Cardiac fibroblast (primary cell): ENCODE results near the gene PCDHA12.

Source experiments
- DNase-seq, 2 donors: peaks; one replicate each; pipeline versions ENCODE4 v3.0.0 to v3.0.0-alpha.2; 2010; ENCODE audit warnings: low read depth in 2 of 2
- H3K4me3 ChIP-seq, 2 donors: replicated peaks in 1 of 2; 1 replicate in 1 of 2; 2 replicates in 1 of 2; pipeline ENCODE4 v1.5.1; 2011; ENCODE audit warnings: low read depth in 2 of 2, low read length in 2 of 2, mild to moderate bottlenecking in 2 of 2, moderate library complexity in 1 of 2
- CTCF ChIP-seq: IDR thresholded peaks from one replicate; pipeline ENCODE4 v1.5.1; 2011; ENCODE audit warnings: low read depth, mild to moderate bottlenecking, low read length, inconsistent platforms

PCDHA12 gene

GRCh38 chr5:140857177-140857986, 17.7 kb upstream of the PCDHA12 start:
- H3K4me3 ChIP-seq: no peak overlapping the region
- TF ChIP-seq CTCF: no peak
- no peak for DNase-seq

GRCh38 chr5:140857987-140858240, 17.2 kb upstream of the PCDHA12 start:
- H3K4me3 ChIP-seq: no peak overlapping the region
- TF ChIP-seq CTCF: no peak
- DNase-seq: no peak

GRCh38 chr5:140862441-140863295, 12.4 kb upstream of the PCDHA12 start:
- TF ChIP-seq CTCF: no peak
- no peak for DNase-seq
- H3K4me3 ChIP-seq: no peak overlapping the region

- H3K4me3 ChIP-seq: no peak within 1 kb of the TSS
- peak in 1 of 2 donors; percentile 10 for DNase-seq
Observed at GRCh38 chr5:140868721-140869554, 6.2 kb upstream of the PCDHA12 start, which contains the start of gene PCDHA11. PCDHA11 (plus strand) TSS chr5:140868957; CDS start chr5:140869104, 147 bp downstream.

GRCh38 chr5:140869555-140869886, 5.6 kb upstream of the PCDHA12 start:
- no peak overlapping the region for H3K4me3 ChIP-seq
- TF ChIP-seq CTCF: no peak
- DNase-seq: peak in 1 of 2 donors; percentile 33

More at GRCh38 chr5:140868721-140869554, 6.2 kb upstream of the PCDHA12 start, which contains the start of gene PCDHA11:
- peak; percentile 20 for TF ChIP-seq CTCF
